ENCODE results near the gene RAB3IP. TPM values are rescaled to one million over a fixed set of nuclear protein-coding genes. Genes with fewer than 3 reads are reported as not detected.

RAB3IP gene
- total RNA-seq, 1 donor = 9.5 TPM

DNA sequence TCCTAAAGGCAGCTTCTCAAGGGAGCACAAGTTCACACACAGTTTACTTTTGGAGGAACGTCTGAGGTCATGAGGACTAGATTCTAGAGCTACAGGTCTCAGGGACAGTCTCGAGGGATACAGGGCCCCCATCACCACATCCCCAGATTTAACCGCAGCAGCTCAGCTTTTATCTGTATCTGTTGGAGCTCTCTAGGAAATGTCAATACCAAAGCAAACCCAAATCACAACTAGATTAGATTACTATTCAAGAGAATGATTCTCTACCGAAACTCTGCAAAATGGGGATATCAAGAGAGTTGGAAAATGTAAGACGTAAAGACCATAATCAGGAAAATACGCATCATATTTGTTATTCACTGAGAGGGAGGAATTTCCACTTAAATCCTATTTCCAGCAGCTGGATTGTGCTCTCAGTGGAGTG is 82.4 kb downstream of the RAB3IP start:
- TF ChIP-seq, protein P1, sequence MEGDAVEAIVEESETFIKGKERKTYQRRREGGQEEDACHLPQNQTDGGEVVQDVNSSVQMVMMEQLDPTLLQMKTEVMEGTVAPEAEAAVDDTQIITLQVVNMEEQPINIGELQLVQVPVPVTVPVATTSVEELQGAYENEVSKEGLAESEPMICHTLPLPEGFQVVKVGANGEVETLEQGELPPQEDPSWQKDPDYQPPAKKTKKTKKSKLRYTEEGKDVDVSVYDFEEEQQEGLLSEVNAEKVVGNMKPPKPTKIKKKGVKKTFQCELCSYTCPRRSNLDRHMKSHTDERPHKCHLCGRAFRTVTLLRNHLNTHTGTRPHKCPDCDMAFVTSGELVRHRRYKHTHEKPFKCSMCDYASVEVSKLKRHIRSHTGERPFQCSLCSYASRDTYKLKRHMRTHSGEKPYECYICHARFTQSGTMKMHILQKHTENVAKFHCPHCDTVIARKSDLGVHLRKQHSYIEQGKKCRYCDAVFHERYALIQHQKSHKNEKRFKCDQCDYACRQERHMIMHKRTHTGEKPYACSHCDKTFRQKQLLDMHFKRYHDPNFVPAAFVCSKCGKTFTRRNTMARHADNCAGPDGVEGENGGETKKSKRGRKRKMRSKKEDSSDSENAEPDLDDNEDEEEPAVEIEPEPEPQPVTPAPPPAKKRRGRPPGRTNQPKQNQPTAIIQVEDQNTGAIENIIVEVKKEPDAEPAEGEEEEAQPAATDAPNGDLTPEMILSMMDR (IDR thresholded peaks at IDR 0.05; ENCODE audit: insufficient read depth, low read depth, low read length) = no peak
- no peak for DNase-seq (ENCODE audit: low read depth)
- no peak overlapping the region for H3K4me3 ChIP-seq (ENCODE audit: low read depth, low read length)

DNA sequence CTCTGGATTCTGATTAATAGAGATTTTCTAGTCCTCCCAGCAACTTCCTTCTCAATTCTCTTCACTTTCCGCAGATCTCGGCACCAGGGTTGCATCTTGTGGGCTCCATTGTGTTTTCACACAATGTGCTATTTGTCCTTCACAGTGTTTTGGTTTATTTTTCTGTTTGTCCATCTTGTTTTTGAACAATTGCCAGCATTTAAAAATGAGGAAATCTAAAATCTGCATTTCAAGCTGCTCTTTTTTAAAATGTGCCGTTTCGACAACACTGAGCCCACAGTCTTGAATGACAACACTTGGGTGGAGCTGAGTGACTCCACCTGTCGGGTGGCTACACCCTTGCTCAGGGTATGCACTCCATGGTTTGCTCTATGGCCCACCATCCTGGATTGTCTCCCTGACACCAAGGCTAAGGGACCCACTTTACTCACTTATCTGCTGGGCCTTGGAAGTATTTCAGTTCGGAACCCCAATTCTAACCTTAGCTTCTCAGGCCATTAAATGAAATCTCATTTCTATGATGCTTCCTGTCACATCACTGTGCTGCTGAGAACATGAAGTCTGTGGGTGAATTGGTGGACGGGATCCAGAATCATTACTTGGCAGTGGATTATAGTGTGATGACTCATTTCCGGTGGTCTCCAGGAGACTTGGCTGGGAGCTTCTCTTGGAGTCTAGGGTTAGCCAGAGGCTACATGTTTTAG is 82.9 kb downstream of the RAB3IP start:
- TF ChIP-seq, protein P1 (IDR thresholded peaks at IDR 0.05; ENCODE audit: insufficient read depth, low read depth, low read length) = no peak

DNA sequence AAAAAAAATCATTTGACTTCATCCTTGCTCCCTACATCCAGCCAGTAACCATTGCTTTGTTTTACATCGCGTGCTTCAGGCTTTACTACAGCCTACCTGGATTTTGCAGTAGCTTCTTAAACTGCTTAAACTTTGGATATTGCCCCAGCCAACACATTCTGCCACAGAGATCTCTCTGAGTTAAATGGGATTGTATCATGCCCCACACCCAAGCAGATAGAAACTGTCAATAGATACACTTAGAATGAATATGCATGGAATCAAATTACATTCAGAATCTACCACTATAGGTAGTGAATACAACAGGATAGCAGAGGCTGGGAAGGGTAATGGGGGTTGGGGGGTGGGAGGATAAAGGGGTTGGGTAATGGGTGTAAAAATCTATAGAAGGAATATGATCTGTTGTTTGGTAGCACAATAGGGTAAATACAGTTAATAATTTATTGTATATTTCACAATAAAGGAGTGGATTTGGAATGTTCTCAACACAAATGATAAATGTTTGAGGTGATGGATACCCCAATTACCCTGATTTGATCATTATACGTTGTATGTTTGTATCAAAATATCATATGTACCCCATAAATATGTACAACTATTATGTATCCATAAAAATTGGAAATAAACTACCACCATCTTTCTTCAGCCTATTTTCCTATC is 83.7 kb downstream of the RAB3IP start:
- TF ChIP-seq, protein P1 (IDR thresholded peaks at IDR 0.05; ENCODE audit: insufficient read depth, low read depth, low read length) = no peak

More for the DNA sequence above, 82.9 kb downstream of the RAB3IP start:
- H3K4me3 ChIP-seq (ENCODE audit: low read depth, low read length) = no peak overlapping the region
- peak; percentile 55 for DNase-seq (ENCODE audit: low read depth)

DNA sequence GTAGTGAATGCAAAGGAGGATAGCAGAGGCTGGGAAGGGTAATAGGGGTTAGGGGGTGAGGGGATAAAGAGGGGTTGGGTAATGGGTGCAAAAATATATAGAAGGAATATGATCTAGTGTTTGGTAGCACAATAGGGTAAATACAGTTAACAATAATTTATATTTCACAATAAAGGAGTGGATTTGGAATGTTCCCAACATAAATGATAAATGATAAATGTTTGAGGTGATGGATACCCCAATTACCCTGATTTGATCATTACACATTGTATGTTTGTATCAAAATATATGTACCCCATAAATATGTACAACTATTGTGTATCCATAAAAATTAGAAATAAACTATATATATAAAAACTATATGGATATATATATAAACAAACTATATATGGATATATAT is 85.4 kb downstream of the RAB3IP start:
- no peak for DNase-seq (ENCODE audit: low read depth)
- TF ChIP-seq, protein P1 (IDR thresholded peaks at IDR 0.05; ENCODE audit: insufficient read depth, low read depth, low read length) = no peak
- H3K4me3 ChIP-seq (ENCODE audit: low read depth, low read length) = no peak overlapping the region

More for the DNA sequence above, 83.7 kb downstream of the RAB3IP start:
- no peak overlapping the region for H3K4me3 ChIP-seq (ENCODE audit: low read depth, low read length)
- no peak for DNase-seq (ENCODE audit: low read depth)

GRCh38 chr12:69824966-69825560 is 86.4 kb downstream of the RAB3IP start, which contains the start of gene MYRFL:
Gene MYRFL (plus strand): TSS chr12:69825227. CDS start chr12:69825518, 291 bp downstream.
- H3K4me3 ChIP-seq (ENCODE audit: low read depth, low read length) = no peak within 1 kb of the TSS
- DNase-seq (ENCODE audit: low read depth) = no peak
- TF ChIP-seq, protein P1 (IDR thresholded peaks at IDR 0.05; ENCODE audit: insufficient read depth, low read depth, low read length) = no peak

GRCh38 chr12:69828897-69829296 is 90.2 kb downstream of the RAB3IP start:
- no peak overlapping the region for H3K4me3 ChIP-seq (ENCODE audit: low read depth, low read length)
- TF ChIP-seq, protein P1 (IDR thresholded peaks at IDR 0.05; ENCODE audit: insufficient read depth, low read depth, low read length) = no peak
- DNase-seq (ENCODE audit: low read depth) = no peak
